WI38 (cell line): Measurements from ENCODE around the gene NAV3.

ENCODE experiments used
- H3K4me3 ChIP-seq: 2 replicates; pipeline ENCODE4 v1.5.1; 2011; ENCODE audit warnings: low read depth, mild to moderate bottlenecking, control low read depth, low read length
- CTCF ChIP-seq: IDR thresholded peaks from 2 replicates; pipeline ENCODE4 v1.5.1; 2012; ENCODE audit warnings: low read depth, mild to moderate bottlenecking, control low read depth, low read length

Gene NAV3

GRCh38 chr12:77795699-77796098 is 35.0 kb upstream of the NAV3 start:
- TF ChIP-seq CTCF: no peak
- no peak overlapping the region for H3K4me3 ChIP-seq

- TF ChIP-seq CTCF: no peak
- no peak overlapping the region for H3K4me3 ChIP-seq
Measured at GRCh38 chr12:77796775-77797174, 33.9 kb upstream of the NAV3 start.

- H3K4me3 ChIP-seq: no peak overlapping the region
- no peak for TF ChIP-seq CTCF
Measured at GRCh38 chr12:77800501-77800900, 30.2 kb upstream of the NAV3 start.

- no peak for TF ChIP-seq CTCF
- no peak overlapping the region for H3K4me3 ChIP-seq
Measured at GRCh38 chr12:77808534-77808933, 22.2 kb upstream of the NAV3 start.

GRCh38 chr12:77813558-77813957 is 17.1 kb upstream of the NAV3 start:
- no peak for TF ChIP-seq CTCF
- H3K4me3 ChIP-seq: no peak overlapping the region

GRCh38 chr12:77814386-77814785 is 16.3 kb upstream of the NAV3 start:
- TF ChIP-seq CTCF: no peak
- H3K4me3 ChIP-seq: no peak overlapping the region

- H3K4me3 ChIP-seq: no peak overlapping the region
- TF ChIP-seq CTCF: no peak
Measured at GRCh38 chr12:77816196-77816595, 14.5 kb upstream of the NAV3 start.
